Keratinocyte (primary cell): ENCODE results near the gene PAXIP1.

ENCODE experiments used
- EZH2 ChIP-seq: IDR thresholded peaks from one replicate; pipeline ENCODE4 v1.6.1; 2012; ENCODE audit warnings: inconsistent platforms, mild to moderate bottlenecking, low read length, moderate library complexity
- TF ChIP-seq, protein P1 (sequence below), 3 experiments: IDR thresholded peaks in 1 of 3; conservative IDR thresholded peaks in 1 of 3; optimal IDR thresholded peaks in 1 of 3; 2 replicates in 2 of 3; 3 replicates in 1 of 3; pipeline versions ENCODE3 to v1.5.1; 2011; ENCODE audit warnings: low read length in 3 of 3, mild to moderate bottlenecking in 3 of 3, moderate library complexity in 2 of 3, control low read depth in 1 of 3, inconsistent platforms in 1 of 3; ENCODE audit not compliant: insufficient read depth in 2 of 3; ENCODE audit errors: extremely low read depth in 1 of 3

- TF ChIP-seq, protein P1, sequence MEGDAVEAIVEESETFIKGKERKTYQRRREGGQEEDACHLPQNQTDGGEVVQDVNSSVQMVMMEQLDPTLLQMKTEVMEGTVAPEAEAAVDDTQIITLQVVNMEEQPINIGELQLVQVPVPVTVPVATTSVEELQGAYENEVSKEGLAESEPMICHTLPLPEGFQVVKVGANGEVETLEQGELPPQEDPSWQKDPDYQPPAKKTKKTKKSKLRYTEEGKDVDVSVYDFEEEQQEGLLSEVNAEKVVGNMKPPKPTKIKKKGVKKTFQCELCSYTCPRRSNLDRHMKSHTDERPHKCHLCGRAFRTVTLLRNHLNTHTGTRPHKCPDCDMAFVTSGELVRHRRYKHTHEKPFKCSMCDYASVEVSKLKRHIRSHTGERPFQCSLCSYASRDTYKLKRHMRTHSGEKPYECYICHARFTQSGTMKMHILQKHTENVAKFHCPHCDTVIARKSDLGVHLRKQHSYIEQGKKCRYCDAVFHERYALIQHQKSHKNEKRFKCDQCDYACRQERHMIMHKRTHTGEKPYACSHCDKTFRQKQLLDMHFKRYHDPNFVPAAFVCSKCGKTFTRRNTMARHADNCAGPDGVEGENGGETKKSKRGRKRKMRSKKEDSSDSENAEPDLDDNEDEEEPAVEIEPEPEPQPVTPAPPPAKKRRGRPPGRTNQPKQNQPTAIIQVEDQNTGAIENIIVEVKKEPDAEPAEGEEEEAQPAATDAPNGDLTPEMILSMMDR (optimal IDR thresholded peaks at IDR 0.05 in 1 of 3, IDR thresholded peaks at IDR 0.05 in 1 of 3, conservative IDR thresholded peaks at IDR 0.05 in 1 of 3; ENCODE audit: extremely low read depth in 1 of 3, insufficient read depth in 2 of 3, low read length in 3 of 3), result no peak
- no peak for TF ChIP-seq EZH2
Measured at GRCh38 chr7:155043756-155044155, 40.8 kb upstream of the PAXIP1 start.
